ENCODE measurements around the gene TRAPPC13. TPM values are rescaled to one million over a fixed set of nuclear protein-coding genes. Genes with fewer than 3 reads are reported as not detected.

Gene TRAPPC13, protein sequence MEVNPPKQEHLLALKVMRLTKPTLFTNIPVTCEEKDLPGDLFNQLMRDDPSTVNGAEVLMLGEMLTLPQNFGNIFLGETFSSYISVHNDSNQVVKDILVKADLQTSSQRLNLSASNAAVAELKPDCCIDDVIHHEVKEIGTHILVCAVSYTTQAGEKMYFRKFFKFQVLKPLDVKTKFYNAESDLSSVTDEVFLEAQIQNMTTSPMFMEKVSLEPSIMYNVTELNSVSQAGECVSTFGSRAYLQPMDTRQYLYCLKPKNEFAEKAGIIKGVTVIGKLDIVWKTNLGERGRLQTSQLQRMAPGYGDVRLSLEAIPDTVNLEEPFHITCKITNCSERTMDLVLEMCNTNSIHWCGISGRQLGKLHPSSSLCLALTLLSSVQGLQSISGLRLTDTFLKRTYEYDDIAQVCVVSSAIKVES
- total RNA-seq: 16.0 and 39.4 TPM in 2 replicates

DNA sequence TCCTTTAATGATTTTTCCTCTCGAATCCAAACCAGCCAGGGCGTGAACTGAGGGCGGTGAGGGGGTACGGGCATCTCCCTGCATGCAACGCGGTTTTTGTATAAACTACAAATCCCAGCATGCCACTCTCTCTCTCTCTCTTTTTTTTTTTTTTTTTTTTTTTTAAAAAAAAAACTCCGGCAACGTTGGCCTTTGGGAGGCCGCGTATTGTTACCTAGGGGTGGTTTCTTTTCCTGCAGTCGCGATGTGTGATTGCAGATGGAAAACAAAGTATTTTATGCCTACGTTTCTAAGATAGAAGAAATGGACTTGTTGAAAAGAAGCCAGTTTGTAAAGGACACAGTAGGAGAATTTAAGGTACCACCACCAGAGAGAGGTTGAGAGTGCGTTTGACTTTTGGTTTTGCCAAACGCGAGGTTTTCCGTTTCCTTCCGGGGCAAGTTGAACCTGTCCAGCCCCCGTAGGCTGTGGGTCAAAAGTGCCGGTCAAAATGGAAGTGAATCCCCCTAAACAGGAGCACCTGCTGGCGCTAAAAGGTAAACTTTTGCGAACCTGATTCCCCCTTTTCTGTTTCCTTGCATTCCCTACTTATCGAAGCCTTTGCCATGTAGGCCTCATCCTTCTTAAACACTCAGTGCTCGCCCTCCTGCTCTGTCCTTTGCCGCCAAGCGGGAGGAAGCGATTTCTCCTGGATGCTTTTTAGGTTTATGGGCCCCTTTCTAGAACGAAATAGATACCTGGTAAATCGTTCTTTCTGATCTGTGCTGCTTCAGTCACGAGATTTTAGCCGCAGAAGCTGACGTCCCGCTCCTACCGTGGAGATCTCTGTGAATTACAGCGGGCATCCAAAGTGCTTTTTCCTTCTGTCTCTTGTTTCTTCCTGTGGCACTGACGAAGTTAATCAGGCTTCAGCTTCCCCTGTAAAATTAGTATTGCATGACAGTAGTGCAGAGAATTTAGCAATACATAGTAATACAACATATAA lies at the start of gene TRAPPC13, which contains the start of gene SHLD3:
Gene TRAPPC13 (plus strand): TSS at position 457 of the 985 bp plus-strand sequence. CDS start 34 bp downstream, at position 491.
Gene SHLD3 (plus strand): TSS at position 457 of the 985 bp plus-strand sequence. CDS start 4,561 bp downstream, outside the sequence.

DNA sequence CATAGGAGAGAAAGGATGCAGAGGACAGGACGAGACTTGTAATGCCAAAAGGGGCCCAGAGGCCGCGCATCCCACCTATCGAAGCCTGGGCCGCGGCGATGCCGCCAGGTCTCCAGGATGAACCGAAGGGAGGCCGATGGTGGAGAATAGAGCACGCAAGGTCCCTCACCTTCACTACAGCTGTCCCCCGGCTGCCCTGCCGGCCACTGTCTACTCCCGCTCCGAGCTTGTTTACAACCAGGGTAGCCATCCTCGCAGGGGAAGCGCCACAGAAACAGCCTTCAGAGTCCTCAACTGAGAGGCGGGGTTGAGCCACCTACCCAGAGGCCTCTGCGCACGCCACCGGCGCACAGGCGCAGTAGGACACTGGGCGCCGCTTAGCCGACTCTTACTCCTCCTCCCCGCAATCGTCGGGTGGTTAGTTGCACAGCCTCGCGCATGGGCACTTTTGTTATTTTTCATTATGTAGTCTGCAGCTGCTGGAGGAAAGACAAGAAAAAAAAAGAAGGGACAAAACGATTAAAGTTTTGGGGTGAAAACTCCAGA lies 729 bp upstream of the TRAPPC13 start, which contains the start of gene TRIM23:
Gene TRIM23 (minus strand): TSS at position 309 of the 546 bp plus-strand sequence. CDS start 59 bp downstream, at position 250.

Other genes starting within 250 kb of the TRAPPC13 start
- 28.0 and 174 TPM in 2 replicates for gene ADAMTS6, start 143.1 kb upstream of the TRAPPC13 start, total RNA-seq
- 17.2 and 20.9 TPM in 2 replicates for gene CENPK, start 61.9 kb upstream of the TRAPPC13 start, total RNA-seq
- 29.0 and 60.7 TPM in 2 replicates for gene PPWD1, start 61.7 kb upstream of the TRAPPC13 start, total RNA-seq
- gene TRIM23, start 694 bp upstream of the TRAPPC13 start, total RNA-seq: 17.6 and 27.8 TPM in 2 replicates
- 3.1 and 5.7 TPM in 2 replicates for gene SHLD3, start within 50 bp of the TRAPPC13 start, total RNA-seq
- 7.8 and 9.8 TPM in 2 replicates for gene SGTB, start 97.1 kb downstream of the TRAPPC13 start, total RNA-seq
- gene NLN, start 97.2 kb downstream of the TRAPPC13 start, total RNA-seq: 29.3 and 50.5 TPM in 2 replicates